ENCODE data around the gene DNM3. TPM values are rescaled to one million over a fixed set of nuclear protein-coding genes. Genes with fewer than 3 reads are reported as not detected.

Gene DNM3
- total RNA-seq, 2 experiments from 2014 or later = 0.93 to 1.2 TPM

DNA sequence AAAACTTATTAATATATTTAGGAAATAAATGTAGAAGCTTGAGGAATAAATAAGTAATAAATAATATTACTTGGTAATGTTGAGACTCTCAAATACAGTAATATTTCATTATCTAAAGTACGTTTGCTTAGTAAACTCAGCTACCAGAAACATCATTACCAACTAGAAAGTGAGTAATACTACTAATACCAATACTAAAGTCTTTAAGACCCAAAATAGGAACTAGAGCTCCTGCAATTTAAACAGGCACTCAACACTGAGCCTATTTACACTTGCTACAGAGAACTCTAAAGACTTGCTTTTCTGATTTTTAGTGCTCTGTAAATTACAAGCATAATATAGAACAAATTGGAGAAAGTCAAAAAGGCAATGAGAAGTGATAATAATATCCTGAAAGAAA, 565.7 kb downstream of the DNM3 start:
- ChIA-PET CTCF (interaction anchor here (1.7 kb wide), 1 partner anchor 11 kb away, joined by 3 read pairs; no protein-coding TSS in a partner anchor), POLR2A (no interaction called here)
- Mint-ChIP-seq H3K9me3 (no peaks in the 10 kb centered on the region), H3K4me1 (ENCODE audit: low read depth) (peaks cover 15% of the 10 kb centered on the region), H3K27ac (no peak overlapping the region), H3K4me3 (no peak overlapping the region), H3K36me3 (no peaks in the 10 kb centered on the region), H3K27me3 (no peaks in the 10 kb centered on the region)
- DNase-seq = no peak
- intact Hi-C loops (cut with micrococcal nuclease) = no loop called here

DNA sequence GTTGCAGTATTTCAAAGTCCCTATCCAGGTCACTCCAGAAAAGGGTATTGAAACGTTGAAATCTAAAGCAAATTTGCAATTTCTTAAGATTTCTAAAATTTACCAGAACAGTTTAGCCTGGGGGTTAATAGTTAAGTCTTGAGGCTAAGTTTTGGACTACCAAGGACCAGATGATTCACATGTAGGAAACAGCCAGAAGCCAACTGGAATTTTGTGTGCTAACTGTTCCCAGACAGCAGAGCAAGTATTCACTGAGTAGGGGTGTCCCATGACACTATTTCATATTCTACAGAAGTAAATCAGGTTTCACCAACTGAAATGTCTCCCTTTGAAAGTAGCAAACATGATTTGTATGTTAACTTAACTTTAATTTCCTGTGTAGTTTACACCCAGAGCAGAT, 567.7 kb downstream of the DNM3 start:
- H3K27ac Mint-ChIP-seq = no peak overlapping the region
- CTCF ChIA-PET = interaction anchor here (1.0 to 1.3 kb wide), 2 partner anchors 9 to 407 kb away, joined by 3 to 6 read pairs; no protein-coding TSS in a partner anchor

DNA sequence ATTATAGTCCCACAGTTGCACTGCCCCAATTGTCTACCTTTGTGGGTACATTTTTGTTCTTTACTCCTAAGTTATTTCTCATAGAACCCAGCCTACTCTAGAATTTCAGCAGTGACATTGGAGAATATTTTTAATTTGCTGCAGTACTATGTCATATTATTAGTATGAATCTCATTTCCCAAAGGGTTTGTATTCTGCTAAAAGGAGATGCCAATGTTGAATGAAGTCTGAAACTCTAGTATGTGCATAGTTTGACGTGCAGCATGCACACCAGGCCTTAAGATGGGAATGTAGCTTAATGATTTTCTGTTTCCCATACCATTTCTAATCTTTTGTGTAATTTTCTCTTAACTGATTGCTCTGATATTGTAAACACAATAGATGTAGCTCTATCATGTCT, 568.7 kb downstream of the DNM3 start:
- Mint-ChIP-seq H3K27me3 (no peaks in the 10 kb centered on the region), H3K36me3 (peaks cover 4% of the 10 kb centered on the region), H3K9me3 (no peaks in the 10 kb centered on the region), H3K4me3 (no peak overlapping the region), H3K27ac (no peak overlapping the region), H3K4me1 (ENCODE audit: low read depth) (peaks cover 15% of the 10 kb centered on the region)
- intact Hi-C loops (cut with micrococcal nuclease) = no loop called here
- no peak for DNase-seq
- ChIA-PET POLR2A (no interaction called here), CTCF (interaction anchor here (0.7 to 2.0 kb wide), 3 partner anchors 10 to 425 kb away, joined by 3 to 10 read pairs (median 3); no protein-coding TSS in a partner anchor)

More for the DNA sequence above, 567.7 kb downstream of the DNM3 start:
- no peak for DNase-seq
- Mint-ChIP-seq H3K4me1 (ENCODE audit: low read depth) (peaks cover 15% of the 10 kb centered on the region), H3K27me3 (no peaks in the 10 kb centered on the region), H3K4me3 (no peak overlapping the region), H3K36me3 (peaks cover 4% of the 10 kb centered on the region), H3K9me3 (no peaks in the 10 kb centered on the region)
- intact Hi-C loops (cut with micrococcal nuclease) = no loop called here
- POLR2A ChIA-PET = no interaction called here

DNA sequence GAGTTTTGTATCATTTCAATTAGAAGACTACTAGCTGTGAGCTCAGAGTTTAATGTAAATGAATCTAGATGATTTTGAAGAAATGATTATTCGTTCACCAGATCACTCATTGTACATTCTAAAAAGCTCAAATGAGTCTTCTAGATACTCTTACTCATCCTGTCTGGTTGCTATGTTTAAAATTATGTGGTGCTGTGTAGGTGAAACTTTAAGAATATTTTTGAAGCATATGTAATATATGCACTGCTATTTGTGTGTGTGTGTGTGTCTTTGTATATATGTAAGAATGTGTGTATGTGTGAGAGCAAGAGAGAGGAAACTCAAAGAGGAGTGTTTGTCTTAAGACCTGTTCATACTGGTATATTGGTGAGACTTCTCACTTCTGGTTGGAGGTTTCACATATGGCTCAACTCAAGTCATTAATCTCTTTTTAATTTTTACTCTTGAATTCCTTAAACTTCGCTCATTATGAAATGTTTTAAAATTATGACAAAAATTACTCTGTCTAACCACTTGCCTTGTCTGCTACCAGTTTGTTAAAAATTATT, 570.6 kb downstream of the DNM3 start:
- H3K27me3 Mint-ChIP-seq = no peaks in the 10 kb centered on the region
- ChIA-PET POLR2A (interaction anchor here (0.7 to 1.0 kb wide), 4 partner anchors 15 to 312 kb away, joined by 3 to 4 read pairs (median 3); no protein-coding TSS in a partner anchor), CTCF (interaction anchor here (0.6 to 2.0 kb wide), 8 partner anchors 12 to 853 kb away, joined by 3 to 10 read pairs (median 3); partner anchors contain the start of gene PIGC)
- peaks cover 4% of the 10 kb centered on the region for H3K36me3 Mint-ChIP-seq
- H3K27ac Mint-ChIP-seq = no peak overlapping the region
- H3K4me1 Mint-ChIP-seq (ENCODE audit: low read depth) = peaks cover 11% of the 10 kb centered on the region
- no peaks in the 10 kb centered on the region for H3K9me3 Mint-ChIP-seq
- no peak overlapping the region for H3K4me3 Mint-ChIP-seq
- DNase-seq = no peak
- intact Hi-C loops (cut with micrococcal nuclease) = no loop called here

DNA sequence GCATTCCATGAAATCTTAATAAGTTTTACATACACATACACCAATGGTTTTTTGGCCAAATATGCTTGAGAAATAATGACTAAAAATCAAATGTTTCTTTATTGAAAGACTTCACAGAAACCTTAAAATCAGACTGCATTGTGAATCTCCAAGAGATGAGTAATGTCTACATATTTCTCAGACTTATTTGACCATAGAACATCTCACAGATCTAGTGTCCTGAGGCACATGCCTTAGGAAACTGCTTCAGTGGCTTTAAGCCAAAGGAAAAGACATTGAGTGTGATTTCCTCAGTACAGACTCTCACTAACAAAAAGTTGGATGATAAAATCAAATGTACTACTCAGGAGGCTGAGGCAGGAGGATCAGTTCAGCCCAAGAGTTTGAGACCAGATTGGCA, 573.0 kb downstream of the DNM3 start:
- ChIA-PET POLR2A (no interaction called here), CTCF (no interaction called here)
- intact Hi-C loops (cut with micrococcal nuclease) = no loop called here

DNA sequence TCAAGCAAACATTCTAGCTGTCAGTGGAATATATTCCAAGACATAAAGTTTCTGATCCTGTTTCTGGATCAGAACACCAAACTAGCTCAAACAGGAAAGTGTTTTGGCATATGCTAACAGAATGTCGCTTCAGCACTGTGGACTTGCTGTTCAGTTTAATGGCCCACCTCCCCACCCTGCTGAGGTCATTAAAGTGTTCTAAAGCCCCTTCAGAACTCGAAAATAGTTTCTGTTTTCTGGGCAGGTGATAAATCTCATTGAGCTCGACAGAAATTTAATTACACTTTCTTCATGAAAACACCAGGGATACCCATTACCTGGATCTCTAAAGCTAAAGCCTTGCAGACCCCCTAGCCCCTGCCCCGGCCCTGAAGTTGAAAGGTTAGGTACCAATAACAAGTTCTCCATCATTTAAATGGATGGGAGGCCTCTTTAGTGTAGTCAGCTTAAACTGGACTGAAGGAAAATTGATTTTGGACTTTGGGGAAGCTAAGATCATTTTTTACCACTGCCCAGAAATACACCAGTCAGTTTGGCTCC, 575.3 kb downstream of the DNM3 start:
- Mint-ChIP-seq H3K4me3 (no peak overlapping the region), H3K9me3 (no peaks in the 10 kb centered on the region), H3K27me3 (no peaks in the 10 kb centered on the region), H3K36me3 (peaks cover 4% of the 10 kb centered on the region), H3K4me1 (ENCODE audit: low read depth) (peaks cover 8% of the 10 kb centered on the region), H3K27ac (no peak overlapping the region)
- no peak for DNase-seq
- intact Hi-C loops (cut with micrococcal nuclease) = no loop called here
- POLR2A ChIA-PET = no interaction called here
- CTCF ChIA-PET = interaction anchor here (0.6 to 1.5 kb wide), 5 partner anchors 17 to 977 kb away, joined by 3 to 6 read pairs (median 3); no protein-coding TSS in a partner anchor

More for the DNA sequence above, 573.0 kb downstream of the DNM3 start:
- no peaks in the 10 kb centered on the region for H3K27me3 Mint-ChIP-seq
- H3K36me3 Mint-ChIP-seq = peaks cover 4% of the 10 kb centered on the region
- H3K4me1 Mint-ChIP-seq (ENCODE audit: low read depth) = peaks cover 11% of the 10 kb centered on the region
- no peaks in the 10 kb centered on the region for H3K9me3 Mint-ChIP-seq
- DNase-seq = no peak
- H3K4me3 Mint-ChIP-seq = no peak overlapping the region
- H3K27ac Mint-ChIP-seq = no peak overlapping the region

DNA sequence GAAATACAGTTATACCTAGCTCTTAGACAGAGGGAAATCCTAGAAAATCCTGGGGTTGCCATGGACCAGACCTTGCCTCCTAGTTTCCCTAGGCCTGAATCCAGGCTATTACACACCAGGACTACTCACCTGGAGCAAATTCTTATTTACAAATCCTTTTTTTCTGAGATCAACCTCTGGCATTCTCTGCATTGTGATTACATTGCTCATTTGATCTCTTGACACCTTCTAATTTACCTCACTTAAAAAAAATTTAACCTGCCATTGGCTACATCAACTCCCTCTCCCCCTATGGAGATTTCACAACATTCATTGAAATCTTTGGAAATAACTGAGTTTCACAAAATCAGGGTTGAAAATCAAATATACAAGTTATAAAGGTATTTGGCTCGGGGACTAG, 576.3 kb downstream of the DNM3 start:
- Mint-ChIP-seq H3K27ac (no peak overlapping the region), H3K4me1 (ENCODE audit: low read depth) (no peaks in the 10 kb centered on the region), H3K36me3 (peaks cover 4% of the 10 kb centered on the region), H3K4me3 (no peak overlapping the region), H3K9me3 (no peaks in the 10 kb centered on the region), H3K27me3 (no peaks in the 10 kb centered on the region)
- POLR2A ChIA-PET = interaction anchor here (1.6 kb wide), 1 partner anchor 9 kb away, joined by 3 read pairs; no protein-coding TSS in a partner anchor
- intact Hi-C loops (cut with micrococcal nuclease) = no loop called here
- CTCF ChIA-PET = interaction anchor here (1.0 to 1.5 kb wide), 2 partner anchors 11 to 18 kb away, joined by 3 read pairs; no protein-coding TSS in a partner anchor
- no peak for DNase-seq

DNA sequence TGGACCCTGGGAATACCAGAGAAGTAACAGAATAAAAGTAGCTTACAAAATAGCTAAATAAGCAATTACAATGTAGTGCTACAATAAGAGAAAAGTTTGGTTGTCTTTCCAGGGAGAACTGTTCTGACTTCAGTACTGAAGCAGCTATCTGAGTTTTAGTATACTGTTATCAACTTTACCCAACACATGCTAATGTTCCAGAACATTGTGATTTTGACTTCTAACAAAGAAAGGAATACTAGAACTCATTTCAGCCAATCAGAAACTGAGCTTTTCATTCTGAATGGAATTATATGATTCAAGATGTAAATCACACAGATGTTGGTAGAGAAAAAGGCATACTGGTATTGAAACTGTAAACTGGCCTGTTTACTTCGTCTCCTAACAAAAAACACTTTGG, 579.1 kb downstream of the DNM3 start, which contains the start of gene C1orf105:
Gene C1orf105 (plus strand): TSS at position 301 of the 400 bp plus-strand sequence. CDS start 201 bp downstream, outside the sequence.
- H3K36me3 Mint-ChIP-seq = no peaks in the 10 kb centered on the region
- POLR2A ChIA-PET = no interaction called here
- intact Hi-C loops (cut with micrococcal nuclease) = no loop called here

DNA sequence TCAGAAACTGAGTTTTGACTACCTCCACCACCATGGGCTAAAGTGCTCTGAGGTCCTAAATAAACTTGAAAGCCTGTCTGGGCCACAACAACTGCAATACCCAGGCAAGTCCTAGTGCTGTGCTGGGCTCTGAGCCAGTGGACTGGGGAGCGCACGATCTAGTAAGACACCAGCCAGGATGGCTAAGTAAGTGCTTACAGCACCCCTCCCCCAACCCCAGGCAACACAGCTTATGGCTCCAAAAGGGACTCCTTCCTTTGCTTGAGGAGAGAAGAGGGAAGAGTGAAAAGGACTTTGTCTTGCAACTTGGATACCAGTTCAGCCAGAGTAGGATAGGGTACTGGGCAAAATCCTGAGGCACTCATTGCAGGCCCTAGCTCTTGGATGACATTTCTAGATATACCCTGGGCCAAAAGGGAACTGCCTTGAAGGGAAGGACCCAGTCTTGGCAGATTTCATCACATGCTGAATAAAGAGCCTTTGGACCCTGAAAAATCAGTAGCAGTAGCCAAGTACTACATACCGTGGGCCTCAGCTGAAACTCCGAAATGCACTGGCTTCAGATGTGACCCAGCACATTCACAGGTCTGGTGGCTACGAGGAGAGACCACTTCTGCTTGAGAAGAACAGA, 580.8 kb downstream of the DNM3 start:
- Mint-ChIP-seq H3K27ac (no peak overlapping the region), H3K4me3 (no peak overlapping the region), H3K27me3 (no peaks in the 10 kb centered on the region), H3K4me1 (ENCODE audit: low read depth) (no peaks in the 10 kb centered on the region), H3K9me3 (no peaks in the 10 kb centered on the region), H3K36me3 (no peaks in the 10 kb centered on the region)
- DNase-seq = no peak
- ChIA-PET POLR2A (no interaction called here), CTCF (no interaction called here)
- intact Hi-C loops (cut with micrococcal nuclease) = no loop called here

More for the DNA sequence above, 579.1 kb downstream of the DNM3 start, which contains the start of gene C1orf105:
- CTCF ChIA-PET = interaction anchor here (0.6 to 1.4 kb wide), 3 partner anchors 8 to 29 kb away, joined by 3 read pairs; no protein-coding TSS in a partner anchor
- no peak within 1 kb of the TSS for H3K27ac Mint-ChIP-seq
- no peaks in the 10 kb centered on the region for H3K4me1 Mint-ChIP-seq (ENCODE audit: low read depth)
- H3K27me3 Mint-ChIP-seq = no peaks in the 10 kb centered on the region
- H3K9me3 Mint-ChIP-seq = no peaks in the 10 kb centered on the region
- no peak within 1 kb of the TSS for H3K4me3 Mint-ChIP-seq
- DNase-seq = no peak

DNA sequence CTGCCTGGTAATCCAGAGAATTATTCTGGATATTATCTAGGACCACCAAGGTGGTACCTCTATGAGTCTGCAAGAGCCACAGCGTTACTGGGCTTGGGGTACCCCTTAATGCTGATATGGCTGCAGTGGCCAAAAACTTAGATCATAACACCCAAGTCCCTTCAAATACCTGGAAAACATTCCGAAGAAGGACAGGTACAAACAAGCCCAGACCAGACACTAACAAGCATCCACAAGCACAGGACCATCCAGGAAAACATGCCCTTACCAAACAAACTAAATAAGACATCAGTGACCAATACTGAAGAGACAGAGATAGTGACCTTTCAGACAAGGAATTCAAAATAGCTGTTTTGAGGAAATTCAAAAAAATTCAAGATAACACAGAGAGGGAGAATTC, 582.0 kb downstream of the DNM3 start:
- Mint-ChIP-seq H3K4me1 (ENCODE audit: low read depth) (no peaks in the 10 kb centered on the region), H3K4me3 (no peak overlapping the region), H3K36me3 (no peaks in the 10 kb centered on the region), H3K27ac (no peak overlapping the region), H3K9me3 (no peaks in the 10 kb centered on the region), H3K27me3 (no peaks in the 10 kb centered on the region)
- intact Hi-C loops (cut with micrococcal nuclease) = no loop called here
- CTCF ChIA-PET = no interaction called here
- no peak for DNase-seq
- POLR2A ChIA-PET = no interaction called here

DNA sequence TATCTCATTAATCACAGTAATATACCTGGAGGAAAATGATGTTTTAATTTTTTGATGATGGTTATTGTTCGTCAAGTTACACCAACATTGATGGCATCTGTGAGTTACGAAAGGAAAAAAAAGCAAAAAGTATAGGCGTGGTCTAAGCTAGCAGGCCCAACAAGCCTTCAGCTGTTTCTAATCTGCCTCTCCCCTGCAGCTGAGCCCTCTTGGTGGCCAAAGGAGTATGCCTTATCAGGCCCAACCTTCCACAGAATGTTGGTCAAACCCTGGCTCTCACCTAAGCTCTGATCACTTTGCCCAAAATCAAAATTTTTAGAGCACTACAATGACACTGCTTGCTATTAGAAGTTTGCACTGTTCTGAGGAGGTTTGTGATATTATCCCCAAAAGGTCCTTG, 584.0 kb downstream of the DNM3 start:
- Mint-ChIP-seq H3K9me3 (no peaks in the 10 kb centered on the region), H3K4me1 (ENCODE audit: low read depth) (peaks cover 8% of the 10 kb centered on the region), H3K27me3 (no peaks in the 10 kb centered on the region), H3K4me3 (no peak overlapping the region), H3K36me3 (no peaks in the 10 kb centered on the region), H3K27ac (no peak overlapping the region)
- CTCF ChIA-PET = interaction anchor here (1.5 kb wide), 1 partner anchor 20 kb away, joined by 3 read pairs; no protein-coding TSS in a partner anchor
- DNase-seq = no peak
- POLR2A ChIA-PET = no interaction called here
- intact Hi-C loops (cut with micrococcal nuclease) = loop anchor here (5.0 kb wide), 1 partner anchor 778 kb away; no protein-coding TSS in a partner anchor

DNA sequence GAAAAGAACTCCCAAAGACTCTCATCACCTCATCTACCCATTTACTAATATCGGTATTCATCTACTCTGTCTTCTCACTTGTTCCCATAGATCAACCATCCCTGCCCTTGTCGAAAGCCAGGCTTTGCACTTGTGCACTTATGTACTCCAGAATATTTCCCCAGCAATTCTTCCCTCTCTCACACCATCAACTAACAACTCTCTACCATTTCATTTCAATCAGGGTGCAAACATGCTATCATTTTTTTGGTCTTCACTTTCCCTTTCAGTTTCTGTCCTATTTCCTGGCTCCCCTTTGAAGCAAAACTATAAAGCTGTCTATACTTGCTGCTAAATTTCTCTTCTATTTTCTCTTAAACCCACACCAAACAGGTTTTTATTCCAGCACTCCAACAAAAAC, 585.9 kb downstream of the DNM3 start:
- Mint-ChIP-seq H3K4me1 (ENCODE audit: low read depth) (peaks cover 22% of the 10 kb centered on the region), H3K9me3 (no peaks in the 10 kb centered on the region), H3K27ac (no peak overlapping the region), H3K36me3 (no peaks in the 10 kb centered on the region), H3K27me3 (no peaks in the 10 kb centered on the region), H3K4me3 (no peak overlapping the region)
- DNase-seq = no peak
- ChIA-PET POLR2A (interaction anchor here (1.4 kb wide), 1 partner anchor 9 kb away, joined by 3 read pairs; no protein-coding TSS in a partner anchor), CTCF (interaction anchor here (1.0 to 3.0 kb wide), 2 partner anchors 16 to 424 kb away, joined by 3 to 40 read pairs; no protein-coding TSS in a partner anchor)
- intact Hi-C loops (cut with micrococcal nuclease) = loop anchor here (5.0 kb wide), 1 partner anchor 780 kb away; no protein-coding TSS in a partner anchor

Data from activated CD4-positive, alpha-beta memory T cell treated with anti-CD3 and anti-CD28 coated beads for 36 hours (primary cell).